Midbrain (tissue), 1 donor: ENCODE results near the gene GRK5.
"Not testable (repeated sequence)": the region's sequence is repeated elsewhere in the genome, so short reads cannot be mapped to it uniquely, and the experiment has no call there.

ENCODE experiments used
- DNase-seq: peaks from one replicate; lab custom pipeline; 2025; lab: John Stamatoyannopoulos, UW

Gene GRK5

GRCh38 chr10:119274519-119275045, 67.2 kb downstream of the GRK5 start:
- DNase-seq: no peak

- DNase-seq: no peak
Observed at GRCh38 chr10:119275085-119275484, 67.7 kb downstream of the GRK5 start.

- DNase-seq: not testable (repeated sequence)
Observed at GRCh38 chr10:119276194-119276593, 68.8 kb downstream of the GRK5 start.

GRCh38 chr10:119278126-119278709, 70.8 kb downstream of the GRK5 start:
- no peak for DNase-seq

GRCh38 chr10:119279441-119279840, 72.1 kb downstream of the GRK5 start:
- no peak for DNase-seq

- DNase-seq: peak; percentile 59
Observed at GRCh38 chr10:119281581-119282071, 74.3 kb downstream of the GRK5 start.

- no peak for DNase-seq
Observed at GRCh38 chr10:119282446-119282845, 75.1 kb downstream of the GRK5 start.

GRCh38 chr10:119283387-119283786, 76.0 kb downstream of the GRK5 start:
- DNase-seq: no peak

GRCh38 chr10:119283818-119284217, 76.4 kb downstream of the GRK5 start:
- DNase-seq: no peak

GRCh38 chr10:119284679-119285096, 77.3 kb downstream of the GRK5 start:
- DNase-seq: no peak

GRCh38 chr10:119285495-119286267, 78.3 kb downstream of the GRK5 start:
- no peak for DNase-seq

GRCh38 chr10:119286516-119286915, 79.1 kb downstream of the GRK5 start:
- DNase-seq: no peak

- no peak for DNase-seq
Observed at GRCh38 chr10:119286983-119287633, 79.7 kb downstream of the GRK5 start.

GRCh38 chr10:119288574-119289001, 81.2 kb downstream of the GRK5 start:
- DNase-seq: no peak

GRCh38 chr10:119289227-119289920, 82.0 kb downstream of the GRK5 start:
- peak; percentile 57 for DNase-seq

- no peak for DNase-seq
Observed at GRCh38 chr10:119290301-119291048, 83.1 kb downstream of the GRK5 start.

- DNase-seq: no peak
Observed at GRCh38 chr10:119291223-119291900, 84.0 kb downstream of the GRK5 start.

GRCh38 chr10:119292968-119293760, 85.8 kb downstream of the GRK5 start:
- no peak for DNase-seq

GRCh38 chr10:119296703-119297102, 89.3 kb downstream of the GRK5 start:
- DNase-seq: no peak
